PC-3 (cell line): ENCODE results near the gene COL7A1. TPM values are rescaled to one million over a fixed set of nuclear protein-coding genes. Genes with fewer than 3 reads are reported as not detected.
A peak's percentile ranks its signal among the peaks of the same experiment; 100 is the strongest.

Source experiments
- ATAC-seq: fragments of 200-7000 bp; cut with Tn5 transposase; 2 replicates; pipeline ENCODE4 v1.9.1; 2020; ENCODE audit warnings: mild to moderate bottlenecking, moderate library complexity
- BruUV-seq: library from RNA; stranded (reverse); fragments of 400-500 nt; replicated peaks from 2 replicates; lab custom pipeline; 2021; lab: Mats Ljungman, UMichigan
- CTCF ChIA-PET: fragments of 300-600 bp; sonication (Branson Sonifier 250); formaldehyde crosslinking; loops from one replicate; lab custom pipeline; 2022; ENCODE audit warnings: antibody characterized with exemption; lab: Charles Lee
- POLR2A ChIA-PET: fragments of 300-600 bp; sonication (Branson Sonifier 250); formaldehyde crosslinking; loops from one replicate; lab custom pipeline; 2022; ENCODE audit warnings: antibody characterized with exemption; ENCODE audit not compliant: unreplicated experiment; lab: Charles Lee
- DNase-seq: peaks from one replicate; pipeline ENCODE4 v3.0.0-alpha.2; 2015
- H2AFZ ChIP-seq: fragments of 300-600 bp; sonication (generic); 2 replicates; pipeline ENCODE4 v1.6.0; 2016; ENCODE audit warnings: antibody characterized with exemption, low read length
- H3F3A ChIP-seq: fragments of 300-600 bp; sonication (generic); one replicate; pipeline ENCODE4 v1.6.0; 2017; ENCODE audit warnings: antibody characterized with exemption, low read length, control low read depth, mild to moderate bottlenecking; ENCODE audit not compliant: unreplicated experiment
- H3K27ac ChIP-seq: fragments of 300-600 bp; sonication (generic); 2 replicates; pipeline ENCODE4 v1.5.1; 2016; ENCODE audit warnings: mild to moderate bottlenecking, low read length
- H3K27me3 ChIP-seq: fragments of 300-600 bp; sonication (generic); 2 replicates; pipeline ENCODE4 v1.6.1; 2016; ENCODE audit warnings: low read length, mixed read lengths
- H3K36me3 ChIP-seq: fragments of 300-600 bp; sonication (generic); 2 replicates; pipeline ENCODE4 v1.6.1; 2016; ENCODE audit warnings: low read depth, mixed run types, low read length, mixed read lengths
- H3K4me1 ChIP-seq: fragments of 300-600 bp; sonication (generic); 2 replicates; pipeline ENCODE4 v1.5.1; 2016; ENCODE audit warnings: low read length; ENCODE audit not compliant: insufficient read depth
- H3K4me2 ChIP-seq: fragments of 300-600 bp; sonication (generic); 2 replicates; pipeline ENCODE4 v1.6.0; 2016; ENCODE audit warnings: low read length
- H3K4me3 ChIP-seq: fragments of 300-600 bp; sonication (generic); 2 replicates; pipeline ENCODE4 v1.5.1; 2016; ENCODE audit warnings: mild to moderate bottlenecking, low read length, mixed read lengths
- H3K79me2 ChIP-seq: fragments of 300-600 bp; sonication (generic); 2 replicates; pipeline ENCODE4 v1.6.1; 2017; ENCODE audit warnings: low read length, mixed read lengths
- H3K9ac ChIP-seq: fragments of 300-600 bp; sonication (generic); 2 replicates; pipeline ENCODE4 v1.6.0; 2016; ENCODE audit warnings: mild to moderate bottlenecking, low read length
- H3K9me2 ChIP-seq: fragments of 300-600 bp; sonication (generic); replicated peaks from 2 replicates; pipeline ENCODE4 v1.6.1; 2016; ENCODE audit warnings: mixed run types, low read length, mixed read lengths
- H3K9me3 ChIP-seq: fragments of 300-600 bp; sonication (generic); 2 replicates; pipeline ENCODE4 v1.6.1; 2016; ENCODE audit warnings: low read length, mixed read lengths
- H4K20me1 ChIP-seq: fragments of 300-600 bp; sonication (generic); 2 replicates; pipeline ENCODE4 v1.6.1; 2016; ENCODE audit warnings: low read length, mixed read lengths
- CTCF ChIP-seq: fragments of 300-600 bp; sonication (generic); conservative IDR thresholded peaks from 2 replicates; pipeline ENCODE4 v1.5.1; 2017; ENCODE audit warnings: antibody characterized with exemption, low read depth, mild to moderate bottlenecking, low read length
- EZH2 ChIP-seq: fragments of 300-600 bp; sonication (generic); IDR thresholded peaks from one replicate; pipeline ENCODE4 v1.6.1; 2017; ENCODE audit warnings: antibody characterized with exemption, mild to moderate bottlenecking, low read length; ENCODE audit not compliant: unreplicated experiment
- EZH2phosphoT487 ChIP-seq: fragments of 300-600 bp; sonication (generic); IDR thresholded peaks from 2 replicates; pipeline ENCODE4 v1.6.1; 2018; ENCODE audit warnings: mild to moderate bottlenecking, antibody characterized with exemption, low read length, borderline replicate concordance
- intact Hi-C: fragments of 100-400 bp; cut with micrococcal nuclease; formaldehyde crosslinking; loops from 2 replicates; pipeline ENCODE4 v1.9.0; 2023
- total RNA-seq: library from RNA; depleted of rRNA; stranded (reverse); fragments of >200 nt; gene quantifications from 2 replicates; pipeline ENCODE4 v1.2.3, GENCODE V29; 2014

COL7A1 gene
- total RNA-seq, 1 experiment from 2014 or later = 7.9 TPM

GRCh38 chr3:48546203-48546829 is 48.8 kb downstream of the COL7A1 start:
- Histone ChIP-seq H3K79me2 (no peaks in the 10 kb centered on the region; the same call in 1 of the 2 replicates), H3F3A (no peaks in the 10 kb centered on the region), H3K9me2 (no peaks in the 10 kb centered on the region), H3K36me3 (peaks cover 29% of the 10 kb centered on the region), H3K4me2 (no peak overlapping the region), H3K9ac (no peak overlapping the region), H4K20me1 (no peaks in the 10 kb centered on the region), H3K4me3 (no peak overlapping the region), H3K9me3 (no peaks in the 10 kb centered on the region), H3K27ac (no peak overlapping the region), H2AFZ (no peak overlapping the region), H3K4me1 (no peaks in the 10 kb centered on the region), H3K27me3 (no peaks in the 10 kb centered on the region)
- no TSS peak for BruUV-seq
- no peak for TF ChIP-seq EZH2phosphoT487
- TF ChIP-seq EZH2 = no peak
- no peak for TF ChIP-seq CTCF
- intact Hi-C loops = no loop called here
- ChIA-PET CTCF (no interaction called here), POLR2A (no interaction called here)
- ATAC-seq = no peak
- DNase-seq = no peak

- no TSS peak for BruUV-seq
- no peak overlapping the region for H3K4me2 ChIP-seq
- H4K20me1 ChIP-seq = no peaks in the 10 kb centered on the region
- CTCF ChIA-PET = interaction anchor here (0.6 kb wide), 1 partner anchor 104 kb away, joined by 3 read pairs; the partner anchor contains the start of gene CCDC51
- intact Hi-C loops = no loop called here
- H3K4me1 ChIP-seq = no peaks in the 10 kb centered on the region
- H3K9ac ChIP-seq = no peak overlapping the region
- POLR2A ChIA-PET = no interaction called here
- no peak overlapping the region for H2AFZ ChIP-seq
- no peak for ATAC-seq
- no peak overlapping the region for H3K4me3 ChIP-seq
- no peaks in the 10 kb centered on the region for H3K27me3 ChIP-seq
- H3K36me3 ChIP-seq = peaks cover 31% of the 10 kb centered on the region
- no peaks in the 10 kb centered on the region for H3K9me2 ChIP-seq
- H3K27ac ChIP-seq = no peak overlapping the region
- no peaks in the 10 kb centered on the region for H3F3A ChIP-seq
- H3K79me2 ChIP-seq = no peaks in the 10 kb centered on the region
- no peak for DNase-seq
- TF ChIP-seq EZH2 = no peak
- TF ChIP-seq CTCF = no peak
- no peak for TF ChIP-seq EZH2phosphoT487
- H3K9me3 ChIP-seq = no peaks in the 10 kb centered on the region
Observed at GRCh38 chr3:48544141-48544540, 51.0 kb downstream of the COL7A1 start.

- H3K9ac ChIP-seq = no peak overlapping the region
- no peaks in the 10 kb centered on the region for H3K27me3 ChIP-seq
- ChIA-PET POLR2A (no interaction called here), CTCF (no interaction called here)
- H3K27ac ChIP-seq = no peak overlapping the region
- H3K36me3 ChIP-seq = peaks cover 38% of the 10 kb centered on the region
- ATAC-seq = peak; percentile 31
- no peaks in the 10 kb centered on the region for H3K9me2 ChIP-seq
- H3K9me3 ChIP-seq = no peaks in the 10 kb centered on the region
- no peaks in the 10 kb centered on the region for H4K20me1 ChIP-seq
- H3K4me3 ChIP-seq = no peak overlapping the region
- TF ChIP-seq EZH2phosphoT487 (no peak), CTCF (no peak), EZH2 (no peak)
- H3F3A ChIP-seq = no peaks in the 10 kb centered on the region
- H3K4me2 ChIP-seq = no peak overlapping the region
- no TSS peak for BruUV-seq
- no peaks in the 10 kb centered on the region for H3K4me1 ChIP-seq
- no peaks in the 10 kb centered on the region for H3K79me2 ChIP-seq
- intact Hi-C loops = no loop called here
- no peak overlapping the region for H2AFZ ChIP-seq
- DNase-seq = no peak
Observed at GRCh38 chr3:48543271-48543866, 51.8 kb downstream of the COL7A1 start.
